ENCODE measurements around the gene ZRANB1.

DNA sequence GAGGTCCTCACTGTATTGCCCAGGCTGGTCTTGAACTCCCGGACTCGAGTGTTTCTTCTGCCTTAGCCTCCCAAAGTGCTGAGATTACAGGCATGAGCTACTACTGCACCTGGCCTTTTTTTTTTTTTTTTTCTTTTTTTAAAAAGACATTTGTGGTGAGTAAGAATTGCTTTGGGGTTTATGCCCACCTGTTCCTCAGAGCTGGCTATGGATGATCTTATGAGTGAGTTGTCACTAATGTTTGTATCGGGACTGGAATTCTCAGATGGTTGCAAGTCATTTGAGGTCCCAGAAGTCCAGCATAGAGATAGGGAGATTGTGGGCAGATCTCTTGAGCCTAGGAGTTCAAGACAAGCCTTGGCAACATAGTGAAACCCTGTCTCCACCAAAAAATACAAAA lies 35.2 kb downstream of the ZRANB1 start:
- TF ChIP-seq, protein P1, sequence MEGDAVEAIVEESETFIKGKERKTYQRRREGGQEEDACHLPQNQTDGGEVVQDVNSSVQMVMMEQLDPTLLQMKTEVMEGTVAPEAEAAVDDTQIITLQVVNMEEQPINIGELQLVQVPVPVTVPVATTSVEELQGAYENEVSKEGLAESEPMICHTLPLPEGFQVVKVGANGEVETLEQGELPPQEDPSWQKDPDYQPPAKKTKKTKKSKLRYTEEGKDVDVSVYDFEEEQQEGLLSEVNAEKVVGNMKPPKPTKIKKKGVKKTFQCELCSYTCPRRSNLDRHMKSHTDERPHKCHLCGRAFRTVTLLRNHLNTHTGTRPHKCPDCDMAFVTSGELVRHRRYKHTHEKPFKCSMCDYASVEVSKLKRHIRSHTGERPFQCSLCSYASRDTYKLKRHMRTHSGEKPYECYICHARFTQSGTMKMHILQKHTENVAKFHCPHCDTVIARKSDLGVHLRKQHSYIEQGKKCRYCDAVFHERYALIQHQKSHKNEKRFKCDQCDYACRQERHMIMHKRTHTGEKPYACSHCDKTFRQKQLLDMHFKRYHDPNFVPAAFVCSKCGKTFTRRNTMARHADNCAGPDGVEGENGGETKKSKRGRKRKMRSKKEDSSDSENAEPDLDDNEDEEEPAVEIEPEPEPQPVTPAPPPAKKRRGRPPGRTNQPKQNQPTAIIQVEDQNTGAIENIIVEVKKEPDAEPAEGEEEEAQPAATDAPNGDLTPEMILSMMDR (IDR thresholded peaks at IDR 0.05; ENCODE audit: poor library complexity): no peak
- TF ChIP-seq EZH2phosphoT487 (IDR thresholded peaks at IDR 0.05; ENCODE audit: low read depth, severe bottlenecking, unreplicated experiment): no peak
